Caco-2 (cell line): ENCODE results near the gene FAM241A. TPM values are rescaled to one million over a fixed set of nuclear protein-coding genes. Genes with fewer than 3 reads are reported as not detected.
"Not testable (repeated sequence)": the region's sequence is repeated elsewhere in the genome, so short reads cannot be mapped to it uniquely, and the experiment has no call there.

Experiments
- BruUV-seq: library from RNA; stranded (reverse); fragments of 400-500 nt; replicated peaks from 2 replicates; lab custom pipeline; 2021; lab: Mats Ljungman, UMichigan
- CTCF ChIA-PET: fragments of 300-600 bp; sonication (Branson Sonifier 250); formaldehyde crosslinking; loops from one replicate; lab custom pipeline; 2022; ENCODE audit warnings: antibody characterized with exemption; lab: Charles Lee
- POLR2A ChIA-PET: fragments of 300-600 bp; sonication (Branson Sonifier 250); formaldehyde crosslinking; loops from one replicate; lab custom pipeline; 2022; ENCODE audit warnings: antibody characterized with exemption; lab: Charles Lee
- DNase-seq, 2 experiments: peaks; one replicate each; pipeline versions ENCODE4 v3.0.0 to v3.0.0-alpha.2; 2020 to 2022
- H3K27me3 ChIP-seq: replicated peaks from 2 replicates; pipeline ENCODE4 v1.6.0; 2011; ENCODE audit warnings: low read length; ENCODE audit not compliant: control insufficient read depth, insufficient read depth
- H3K36me3 ChIP-seq: 2 replicates; pipeline ENCODE4 v1.5.1; 2011; ENCODE audit warnings: low read length; ENCODE audit not compliant: control insufficient read depth, insufficient read depth
- H3K4me1 ChIP-seq: fragments of 250-450 bp; sonication (Bioruptor Pico); 2 replicates; pipeline ENCODE4 v1.5.1; 2020; ENCODE audit warnings: mild to moderate bottlenecking
- H3K4me3 ChIP-seq: 2 replicates; pipeline ENCODE4 v1.5.1; 2011; ENCODE audit warnings: low read depth, mild to moderate bottlenecking, control low read depth, low read length
- H3K9me3 ChIP-seq: fragments of 250-450 bp; sonication (Bioruptor Pico); 2 replicates; pipeline ENCODE4 v1.5.1; 2020; ENCODE audit warnings: mild to moderate bottlenecking, moderate library complexity
- H3K27ac Mint-ChIP-seq: one replicate; pipeline ENCODE4 v1.8.0; 2022; ENCODE audit warnings: mixed read lengths; ENCODE audit not compliant: unreplicated experiment
- H3K27me3 Mint-ChIP-seq: one replicate; pipeline ENCODE4 v1.8.0; 2022; ENCODE audit warnings: mixed read lengths; ENCODE audit not compliant: insufficient read depth, unreplicated experiment
- H3K36me3 Mint-ChIP-seq: one replicate; pipeline ENCODE4 v1.8.0; 2022; ENCODE audit warnings: mild to moderate bottlenecking, mixed read lengths; ENCODE audit not compliant: insufficient read depth, unreplicated experiment
- H3K4me1 Mint-ChIP-seq: one replicate; pipeline ENCODE4 v1.8.0; 2022; ENCODE audit warnings: low read depth, mixed read lengths; ENCODE audit not compliant: unreplicated experiment
- H3K4me3 Mint-ChIP-seq: one replicate; pipeline ENCODE4 v1.8.0; 2022; ENCODE audit warnings: mild to moderate bottlenecking, moderate library complexity, mixed read lengths; ENCODE audit not compliant: unreplicated experiment
- H3K9me3 Mint-ChIP-seq: one replicate; pipeline ENCODE4 v1.8.0; 2022; ENCODE audit warnings: mixed read lengths; ENCODE audit not compliant: unreplicated experiment
- intact Hi-C: fragments of 100-400 bp; cut with micrococcal nuclease; formaldehyde crosslinking; loops from one replicate; pipeline ENCODE4 v1.10.0; 2022; ENCODE audit not compliant: unreplicated experiment
- total RNA-seq: library from RNA; stranded (reverse); gene quantifications from 2 replicates; pipeline ENCODE4 v1.2.3, GENCODE V29; 2022
- TF ChIP-seq, protein P1 (sequence below), 2 experiments: fragments of 200-600 bp in 1 of 2; IDR thresholded peaks; 1 replicate in 1 of 2; 2 replicates in 1 of 2; pipeline versions ENCODE4 v1.5.1 to v1.8.0; 2011 to 2022; ENCODE audit warnings: antibody characterized with exemption in 1 of 2, control low read depth in 1 of 2, inconsistent platforms in 1 of 2, low read depth in 1 of 2, low read length in 1 of 2, mild to moderate bottlenecking in 1 of 2, moderate library complexity in 1 of 2; ENCODE audit not compliant: insufficient read depth in 1 of 2, severe bottlenecking in 1 of 2, unreplicated experiment in 1 of 2

The FAM241A gene
- total RNA-seq, 1 experiment from 2014 or later: 1.0 TPM

DNA sequence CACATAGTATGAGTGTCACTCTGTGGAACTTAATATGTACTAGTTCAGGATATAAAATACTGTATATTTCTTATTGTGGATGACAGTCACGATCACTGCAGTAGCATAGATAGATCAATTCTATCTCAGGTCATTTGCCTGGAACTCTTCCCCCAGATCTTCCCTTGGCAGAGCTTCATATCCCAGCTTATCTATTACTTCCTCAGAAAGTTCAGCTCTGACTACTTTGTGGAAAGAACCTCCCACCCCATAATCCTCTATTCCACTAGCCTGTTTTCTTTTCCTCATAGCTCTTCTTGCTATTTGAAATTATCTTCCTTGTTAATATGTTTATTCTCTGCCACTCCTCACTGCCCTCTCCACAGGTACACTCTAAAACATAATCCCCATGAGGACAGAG is 10.9 kb downstream of the FAM241A start:
- no TSS peak for BruUV-seq
- POLR2A ChIA-PET: no interaction called here

DNA sequence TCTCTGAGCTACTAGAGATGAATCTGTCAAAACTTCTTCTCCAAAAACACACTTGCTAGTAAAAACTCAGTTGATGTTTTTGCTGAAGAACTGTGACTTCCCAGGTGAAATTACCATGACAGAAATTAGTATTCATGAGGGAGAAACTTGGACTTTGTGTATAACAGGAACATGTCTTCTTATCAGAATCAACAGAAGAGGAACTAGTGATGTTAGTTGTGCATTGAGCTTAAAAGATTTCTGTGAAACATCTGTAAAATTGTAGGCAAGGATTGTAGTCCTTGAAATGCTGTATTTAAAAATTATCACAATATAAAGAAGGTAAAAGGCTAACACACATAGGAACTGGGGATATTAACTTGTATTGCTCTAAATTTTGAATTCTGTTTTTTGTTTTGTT is 11.3 kb downstream of the FAM241A start:
- H3K9me3 ChIP-seq: no peaks in the 10 kb centered on the region
- no peaks in the 10 kb centered on the region for H3K27me3 ChIP-seq
- Mint-ChIP-seq H3K36me3 (no peaks in the 10 kb centered on the region), H3K9me3 (peaks cover 23% of the 10 kb centered on the region), H3K27me3 (peaks cover 3% of the 10 kb centered on the region), H3K4me3 (no peak overlapping the region), H3K4me1 (no peaks in the 10 kb centered on the region), H3K27ac (no peak overlapping the region)
- no peaks in the 10 kb centered on the region for H3K36me3 ChIP-seq
- ChIA-PET CTCF (no interaction called here), POLR2A (no interaction called here)
- intact Hi-C loops: no loop called here
- DNase-seq: no peak
- H3K4me1 ChIP-seq: no peaks in the 10 kb centered on the region
- TF ChIP-seq, protein P1, sequence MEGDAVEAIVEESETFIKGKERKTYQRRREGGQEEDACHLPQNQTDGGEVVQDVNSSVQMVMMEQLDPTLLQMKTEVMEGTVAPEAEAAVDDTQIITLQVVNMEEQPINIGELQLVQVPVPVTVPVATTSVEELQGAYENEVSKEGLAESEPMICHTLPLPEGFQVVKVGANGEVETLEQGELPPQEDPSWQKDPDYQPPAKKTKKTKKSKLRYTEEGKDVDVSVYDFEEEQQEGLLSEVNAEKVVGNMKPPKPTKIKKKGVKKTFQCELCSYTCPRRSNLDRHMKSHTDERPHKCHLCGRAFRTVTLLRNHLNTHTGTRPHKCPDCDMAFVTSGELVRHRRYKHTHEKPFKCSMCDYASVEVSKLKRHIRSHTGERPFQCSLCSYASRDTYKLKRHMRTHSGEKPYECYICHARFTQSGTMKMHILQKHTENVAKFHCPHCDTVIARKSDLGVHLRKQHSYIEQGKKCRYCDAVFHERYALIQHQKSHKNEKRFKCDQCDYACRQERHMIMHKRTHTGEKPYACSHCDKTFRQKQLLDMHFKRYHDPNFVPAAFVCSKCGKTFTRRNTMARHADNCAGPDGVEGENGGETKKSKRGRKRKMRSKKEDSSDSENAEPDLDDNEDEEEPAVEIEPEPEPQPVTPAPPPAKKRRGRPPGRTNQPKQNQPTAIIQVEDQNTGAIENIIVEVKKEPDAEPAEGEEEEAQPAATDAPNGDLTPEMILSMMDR (IDR thresholded peaks at IDR 0.05; ENCODE audit: insufficient read depth in 1 of 2, low read depth in 1 of 2, low read length in 1 of 2, severe bottlenecking in 1 of 2, unreplicated experiment in 1 of 2): no peak
- BruUV-seq: no TSS peak
- H3K4me3 ChIP-seq: no peak overlapping the region

More for the DNA sequence above, 10.9 kb downstream of the FAM241A start:
- no peak overlapping the region for H3K4me3 Mint-ChIP-seq
- CTCF ChIA-PET: no interaction called here
- H3K4me1 ChIP-seq: no peaks in the 10 kb centered on the region
- DNase-seq: no peak
- H3K27me3 ChIP-seq: no peaks in the 10 kb centered on the region
- peaks cover 2% of the 10 kb centered on the region for H3K27me3 Mint-ChIP-seq
- peaks cover 18% of the 10 kb centered on the region for H3K9me3 Mint-ChIP-seq
- H3K36me3 Mint-ChIP-seq: no peaks in the 10 kb centered on the region
- no peaks in the 10 kb centered on the region for H3K4me1 Mint-ChIP-seq
- TF ChIP-seq, protein P1 (IDR thresholded peaks at IDR 0.05; ENCODE audit: insufficient read depth in 1 of 2, low read depth in 1 of 2, low read length in 1 of 2, severe bottlenecking in 1 of 2, unreplicated experiment in 1 of 2): no peak
- no peak overlapping the region for H3K27ac Mint-ChIP-seq
- intact Hi-C loops: no loop called here
- H3K4me3 ChIP-seq: no peak overlapping the region
- no peaks in the 10 kb centered on the region for H3K9me3 ChIP-seq
- no peaks in the 10 kb centered on the region for H3K36me3 ChIP-seq

DNA sequence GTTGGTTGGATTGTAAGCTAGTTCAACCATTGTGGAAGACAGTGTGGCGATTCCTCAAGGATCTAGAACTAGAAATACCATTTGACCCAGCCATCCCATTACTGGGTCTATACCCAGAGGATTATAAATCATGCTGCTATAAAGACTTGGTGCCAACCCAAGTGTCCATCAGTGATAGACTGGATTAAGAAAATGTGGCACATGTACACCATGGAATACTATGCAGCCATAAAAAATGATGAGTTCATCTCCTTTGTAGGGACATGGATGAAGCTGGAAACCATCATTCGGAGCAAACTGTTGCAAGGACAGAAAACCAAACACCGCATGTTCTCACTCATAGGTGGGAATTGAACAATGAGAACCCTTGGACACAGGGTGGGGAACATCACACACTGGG is 18.5 kb downstream of the FAM241A start:
- DNase-seq, H3K36me3 Mint-ChIP-seq, H3K27me3 ChIP-seq, CTCF ChIA-PET, intact Hi-C loops, H3K9me3 ChIP-seq, H3K4me3 ChIP-seq, BruUV-seq, H3K4me1 Mint-ChIP-seq, H3K27ac Mint-ChIP-seq, H3K4me1 ChIP-seq, H3K27me3 Mint-ChIP-seq, H3K4me3 Mint-ChIP-seq, POLR2A ChIA-PET, H3K36me3 ChIP-seq: not testable (repeated sequence)
- peaks cover 23% of the 10 kb centered on the region for H3K9me3 Mint-ChIP-seq

DNA sequence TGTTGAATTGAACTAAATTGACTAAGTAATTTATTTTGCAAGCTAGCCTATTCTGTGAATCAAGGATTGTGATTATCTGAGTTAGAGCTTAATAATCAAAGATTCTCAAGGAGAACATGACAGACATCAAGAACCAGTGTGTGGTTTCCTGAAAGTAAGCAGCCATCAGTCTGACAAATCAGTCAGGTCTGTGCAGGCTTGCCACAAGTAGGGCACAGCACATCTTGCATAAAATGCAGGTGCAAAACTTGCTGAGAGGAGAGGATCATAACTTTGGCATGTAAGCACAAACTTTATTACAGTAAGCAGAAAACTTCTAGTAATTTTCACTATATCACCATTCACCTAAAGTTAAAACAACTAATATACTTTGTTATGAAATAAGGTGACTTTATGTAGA is 22.5 kb downstream of the FAM241A start:
- TF ChIP-seq, protein P1 (IDR thresholded peaks at IDR 0.05; ENCODE audit: insufficient read depth in 1 of 2, low read depth in 1 of 2, low read length in 1 of 2, severe bottlenecking in 1 of 2, unreplicated experiment in 1 of 2): no peak
- ChIA-PET POLR2A (no interaction called here), CTCF (no interaction called here)
- H3K4me1 ChIP-seq: no peaks in the 10 kb centered on the region
- Mint-ChIP-seq H3K27me3 (no peaks in the 10 kb centered on the region), H3K27ac (no peak overlapping the region), H3K36me3 (no peaks in the 10 kb centered on the region), H3K9me3 (no peaks in the 10 kb centered on the region), H3K4me1 (no peaks in the 10 kb centered on the region), H3K4me3 (no peak overlapping the region)
- BruUV-seq: no TSS peak
- H3K9me3 ChIP-seq: no peaks in the 10 kb centered on the region
- intact Hi-C loops: no loop called here
- no peak overlapping the region for H3K4me3 ChIP-seq
- H3K36me3 ChIP-seq: no peaks in the 10 kb centered on the region
- H3K27me3 ChIP-seq: no peaks in the 10 kb centered on the region
- DNase-seq: no peak
